IMR-90 (cell line): Measurements from ENCODE around the gene PTPRN2. TPM values are rescaled to one million over a fixed set of nuclear protein-coding genes. Genes with fewer than 3 reads are reported as not detected.

Experiments used
- ATAC-seq: fragments of 200-7000 bp; cut with Tn5 transposase; 2 replicates; pipeline ENCODE4 v1.9.1; 2020; ENCODE audit warnings: low read depth, mild to moderate bottlenecking, moderate library complexity
- BruUV-seq: library from RNA; stranded (reverse); fragments of 400-500 nt; replicated peaks from 2 replicates; lab custom pipeline; 2021; lab: Mats Ljungman, UMichigan
- CTCF ChIA-PET: fragments of 300-600 bp; formaldehyde crosslinking; extraction: SDS; loops from one replicate; lab custom pipeline; 2021; ENCODE audit warnings: antibody characterized with exemption; lab: Yijun Ruan, JAX
- POLR2A ChIA-PET: fragments of 300-600 bp; sonication (Branson Sonifier 250); formaldehyde crosslinking; loops from one replicate; lab custom pipeline; 2022; ENCODE audit warnings: antibody characterized with exemption; ENCODE audit not compliant: unreplicated experiment; lab: Charles Lee
- DNase-seq: peaks from one replicate; pipeline ENCODE4 v3.0.0; 2013
- H2AFZ ChIP-seq: replicated peaks from 2 replicates; pipeline ENCODE3; 2013; ENCODE audit warnings: low read length, mild to moderate bottlenecking; ENCODE audit not compliant: poor library complexity
- H2AK5ac ChIP-seq: 2 replicates; pipeline ENCODE4 v1.6.1; 2013; ENCODE audit warnings: low read depth, low read length, inconsistent platforms
- H2AK9ac ChIP-seq: replicated peaks from 2 replicates; pipeline ENCODE3; 2013; ENCODE audit warnings: mild to moderate bottlenecking, low read depth, low read length, moderate library complexity; ENCODE audit not compliant: poor library complexity
- H2BK120ac ChIP-seq: 2 replicates; pipeline ENCODE4 v1.6.1; 2013; ENCODE audit warnings: low read depth, low read length, inconsistent platforms
- H2BK15ac ChIP-seq: 3 replicates; pipeline ENCODE4 v1.6.1; 2013; ENCODE audit warnings: low read depth, low read length, inconsistent platforms
- H2BK20ac ChIP-seq: 2 replicates; pipeline ENCODE4 v1.6.1; 2013; ENCODE audit warnings: low read depth, mild to moderate bottlenecking, inconsistent platforms, low read length, moderate library complexity
- H2BK5ac ChIP-seq: 2 replicates; pipeline ENCODE4 v1.6.1; 2013; ENCODE audit warnings: mild to moderate bottlenecking, low read depth, low read length, inconsistent platforms; ENCODE audit not compliant: poor library complexity, severe bottlenecking
- H3K14ac ChIP-seq: replicated peaks from 2 replicates; pipeline ENCODE4 v1.6.1; 2013; ENCODE audit warnings: low read depth, low read length, inconsistent platforms
- H3K18ac ChIP-seq: 2 replicates; pipeline ENCODE4 v1.6.1; 2013; ENCODE audit warnings: low read depth, low read length, control low read depth
- H3K23ac ChIP-seq: 2 replicates; pipeline ENCODE4 v1.6.1; 2013; ENCODE audit warnings: low read depth, low read length, inconsistent platforms
- H3K27ac ChIP-seq: 2 replicates; pipeline ENCODE4 v1.5.1; 2013; ENCODE audit warnings: mild to moderate bottlenecking, control low read depth, low read length; ENCODE audit not compliant: insufficient read depth
- H3K27me3 ChIP-seq: 2 replicates; pipeline ENCODE4 v1.6.1; 2013; ENCODE audit warnings: low read length; ENCODE audit not compliant: control insufficient read depth, insufficient read depth
- H3K36me3 ChIP-seq: 2 replicates; pipeline ENCODE4 v1.6.1; 2013; ENCODE audit warnings: low read length, mixed read lengths; ENCODE audit not compliant: control insufficient read depth, insufficient read depth
- H3K4ac ChIP-seq: 2 replicates; pipeline ENCODE4 v1.6.1; 2013; ENCODE audit warnings: low read depth, low read length, inconsistent platforms
- H3K4me1 ChIP-seq: 2 replicates; pipeline ENCODE4 v1.6.1; 2013; ENCODE audit warnings: low read length, mixed read lengths; ENCODE audit not compliant: control insufficient read depth, insufficient read depth
- H3K4me2 ChIP-seq: 2 replicates; pipeline ENCODE4 v1.6.1; 2013; ENCODE audit warnings: low read depth, mild to moderate bottlenecking, control low read depth, low read length, moderate library complexity
- H3K4me3 ChIP-seq: 2 replicates; pipeline ENCODE4 v1.5.1; 2013; ENCODE audit warnings: low read depth, mild to moderate bottlenecking, control low read depth, low read length, moderate library complexity; ENCODE audit not compliant: insufficient read depth
- H3K56ac ChIP-seq: 2 replicates; pipeline ENCODE4 v1.6.1; 2013; ENCODE audit warnings: low read length, inconsistent platforms; ENCODE audit not compliant: insufficient read depth; ENCODE audit errors: extremely low read depth
- H3K79me1 ChIP-seq, 2 experiments: 2 replicates each; pipeline ENCODE4 v1.6.1; 2013; ENCODE audit warnings: low read length in 2 of 2, inconsistent platforms in 1 of 2, low read depth in 1 of 2
- H3K9ac ChIP-seq: 2 replicates; pipeline ENCODE4 v1.6.1; 2013; ENCODE audit warnings: low read depth, low read length, control low read depth
- H3K9me1 ChIP-seq: 2 replicates; pipeline ENCODE4 v1.6.1; 2013; ENCODE audit warnings: low read length, inconsistent platforms; ENCODE audit not compliant: insufficient read depth
- H3K9me3 ChIP-seq: 2 replicates; pipeline ENCODE4 v1.6.1; 2013; ENCODE audit warnings: low read length; ENCODE audit not compliant: control insufficient read depth, insufficient read depth
- H4K20me1 ChIP-seq: 2 replicates; pipeline ENCODE4 v1.6.1; 2013; ENCODE audit warnings: low read length, inconsistent platforms; ENCODE audit not compliant: insufficient read depth
- H4K5ac ChIP-seq: 2 replicates; pipeline ENCODE4 v1.6.1; 2013; ENCODE audit warnings: mild to moderate bottlenecking, low read depth, low read length, control low read depth
- H4K8ac ChIP-seq, 2 experiments: 2 replicates each; pipeline ENCODE4 v1.6.1; 2013; ENCODE audit warnings: low read depth in 2 of 2, low read length in 2 of 2, control low read depth in 1 of 2, inconsistent platforms in 1 of 2
- H4K91ac ChIP-seq: 2 replicates; pipeline ENCODE4 v1.6.1; 2013; ENCODE audit warnings: low read depth, low read length, inconsistent platforms; ENCODE audit not compliant: insufficient read depth
- CEBPB ChIP-seq: IDR thresholded peaks from 2 replicates; pipeline ENCODE4 v1.6.1; 2012; ENCODE audit warnings: low read depth, low read length, improper control_type of control experiment
- CHD1 ChIP-seq: IDR thresholded peaks from 2 replicates; pipeline ENCODE4 v1.6.1; 2012; ENCODE audit warnings: low read depth, low read length, improper control_type of control experiment
- MAZ ChIP-seq: IDR thresholded peaks from 2 replicates; pipeline ENCODE4 v1.6.1; 2012; ENCODE audit warnings: low read depth, mild to moderate bottlenecking, low read length, improper control_type of control experiment, moderate library complexity, borderline replicate concordance
- NFE2L2 ChIP-seq: fragments of 150-350 bp; IDR thresholded peaks from 2 replicates; pipeline ENCODE4 v1.6.1; 2016; ENCODE audit warnings: low read depth, mild to moderate bottlenecking, low read length
- RFX5 ChIP-seq: IDR thresholded peaks from 2 replicates; pipeline ENCODE4 v1.8.0; 2012; ENCODE audit warnings: low read depth, mild to moderate bottlenecking, low read length, moderate library complexity
- WGBS, 2 experiments: methylation state at CpG; one replicate each; pipeline versions ENCODE4 v1.1.5 to v1.1.7; 2013; ENCODE audit warnings: missing lambda C conversion rate in 2 of 2; ENCODE audit not compliant: insufficient read length in 1 of 2; ENCODE audit errors: extremely low coverage in 2 of 2; 5-methylcytosine and 5-hydroxymethylcytosine counted together
- dilution Hi-C: fragments of 300-500 bp; cut with HindIII; formaldehyde crosslinking; loops from one replicate; pipeline ENCODE4 v1.14.3; 2018; ENCODE audit warnings: low sequenced_read_pairs; ENCODE audit not compliant: unreplicated experiment
- in situ Hi-C: fragments of 300-500 bp; cut with MboI; formaldehyde crosslinking; loops from 3 replicates; pipeline ENCODE4 v1.14.3; 2019; ENCODE audit warnings: low sequenced_read_pairs, inconsistent platforms, mixed read lengths
- intact Hi-C: fragments of 100-400 bp; cut with micrococcal nuclease; formaldehyde crosslinking; loops from 2 replicates; pipeline ENCODE4 v1.10.0; 2022
- polyA plus RNA-seq, 3 experiments: library from polyadenylated mRNA; depleted of rRNA; stranded (reverse); fragments of >200 nt; gene quantifications; 2 replicates each; pipeline ENCODE4 v1.2.3, GENCODE V29; 2012; ENCODE audit warnings: low replicate concordance in 1 of 3
- total RNA-seq: library from RNA; depleted of rRNA; stranded (reverse); fragments of >200 nt; gene quantifications from 2 replicates; pipeline ENCODE4 v1.2.3, GENCODE V29; 2012

Gene PTPRN2
- total and polyA plus RNA-seq, 2 of the 4 experiments (the other 2 are of a cell fraction), result 0.03 TPM; not detected in 1

GRCh38 chr7:157526913-157527634 is 1060.5 kb downstream of the PTPRN2 start:
- in situ Hi-C loops (no loop called here), intact Hi-C loops (no loop called here), dilution Hi-C loops (no loop called here)
- DNase-seq (no peak), ATAC-seq (no peak)
- Histone ChIP-seq H2BK20ac (no peak overlapping the region), H3K9me1 (no peaks in the 10 kb centered on the region), H2AK9ac (no peak overlapping the region), H3K18ac (no peak overlapping the region), H3K4me2 (no peak overlapping the region), H3K56ac (no peak overlapping the region), H3K4ac (no peak overlapping the region), H3K27ac (no peak overlapping the region), H3K79me1 (no peaks in the 10 kb centered on the region), H3K27me3 (no peaks in the 10 kb centered on the region), H4K20me1 (no peaks in the 10 kb centered on the region), H3K9me3 (peaks cover 24% of the 10 kb centered on the region), H4K91ac (no peak overlapping the region), H2AFZ (no peak overlapping the region), H2BK5ac (no peak overlapping the region), H3K36me3 (no peaks in the 10 kb centered on the region), H2BK15ac (no peak overlapping the region), H3K9ac (no peak overlapping the region), H3K4me3 (no peak overlapping the region), H2AK5ac (no peak overlapping the region), H3K4me1 (no peaks in the 10 kb centered on the region), H4K5ac (no peak overlapping the region), H3K14ac (no peak overlapping the region), H2BK120ac (no peak overlapping the region), H3K23ac (no peak overlapping the region), H4K8ac (no peak overlapping the region)
- no peak for TF ChIP-seq CEBPB
- TF ChIP-seq RFX5, result no peak
- TF ChIP-seq MAZ, result no peak
- TF ChIP-seq CHD1, result no peak
- no peak for TF ChIP-seq NFE2L2
- BruUV-seq, result no TSS peak
- WGBS, 2 experiments, result 49% methylated on average over 8 of the region's 23 CpGs; no CpG with 5 or more reads in 1 of the 2 experiments
- ChIA-PET CTCF (interaction anchor here (0.5 kb wide), 1 partner anchor 918 kb away, joined by 3 read pairs; no protein-coding TSS in a partner anchor), POLR2A (no interaction called here)
